H9 (cell line): ENCODE measurements around the gene PSPN. TPM values are rescaled to one million over a fixed set of nuclear protein-coding genes. Genes with fewer than 3 reads are reported as not detected.
A peak's percentile ranks its signal among the peaks of the same experiment; 100 is the strongest.

Experiments used
- DNase-seq: peaks from one replicate; pipeline ENCODE4 v3.0.0-alpha.2; 2017
- H2AFZ ChIP-seq: one replicate; pipeline ENCODE4 v1.6.1; 2013; ENCODE audit warnings: mild to moderate bottlenecking, low read length, control low read depth, moderate library complexity
- H2AK5ac ChIP-seq: 2 replicates; pipeline ENCODE4 v1.6.1; 2013; ENCODE audit warnings: low read length, control low read depth, mixed read lengths; ENCODE audit not compliant: insufficient read length
- H2BK120ac ChIP-seq: one replicate; pipeline ENCODE4 v1.6.1; 2013; ENCODE audit warnings: low read depth, mild to moderate bottlenecking, low read length, control low read depth, inconsistent platforms; ENCODE audit not compliant: poor library complexity, severe bottlenecking
- H2BK12ac ChIP-seq: 2 replicates; pipeline ENCODE4 v1.6.1; 2013; ENCODE audit warnings: low read length, control low read depth, mixed read lengths, low read depth; ENCODE audit not compliant: insufficient read length
- H2BK15ac ChIP-seq: 2 replicates; pipeline ENCODE4 v1.6.1; 2013; ENCODE audit warnings: low read depth, low read length, control low read depth
- H2BK20ac ChIP-seq: one replicate; pipeline ENCODE4 v1.6.1; 2013; ENCODE audit warnings: low read depth, mild to moderate bottlenecking, low read length, control low read depth, inconsistent platforms; ENCODE audit not compliant: poor library complexity, severe bottlenecking
- H2BK5ac ChIP-seq: 2 replicates; pipeline ENCODE4 v1.6.1; 2013; ENCODE audit warnings: low read length, control low read depth, mixed read lengths; ENCODE audit not compliant: insufficient read length
- H3K14ac ChIP-seq: 2 replicates; pipeline ENCODE4 v1.6.1; 2013; ENCODE audit warnings: low read length, control low read depth; ENCODE audit not compliant: insufficient read depth
- H3K18ac ChIP-seq: 2 replicates; pipeline ENCODE4 v1.6.1; 2013; ENCODE audit warnings: low read depth, mild to moderate bottlenecking, mixed read lengths, low read length, control low read depth; ENCODE audit not compliant: insufficient read length
- H3K23ac ChIP-seq: 2 replicates; pipeline ENCODE4 v1.6.1; 2013; ENCODE audit warnings: low read length, control low read depth, mixed read lengths, low read depth; ENCODE audit not compliant: insufficient read length
- H3K23me2 ChIP-seq: 2 replicates; pipeline ENCODE4 v1.6.1; 2013; ENCODE audit warnings: low read depth, mild to moderate bottlenecking, mixed read lengths, low read length, control low read depth; ENCODE audit not compliant: insufficient read length, poor library complexity, severe bottlenecking
- H3K27ac ChIP-seq: 2 replicates; pipeline ENCODE4 v1.5.1; 2013; ENCODE audit warnings: low read length, control low read depth, mixed read lengths, low read depth; ENCODE audit not compliant: insufficient read length
- H3K27me3 ChIP-seq: 2 replicates; pipeline ENCODE4 v1.6.1; 2013; ENCODE audit warnings: low read length, control low read depth, inconsistent platforms; ENCODE audit not compliant: insufficient read depth
- H3K4ac ChIP-seq: 2 replicates; pipeline ENCODE4 v1.6.1; 2013; ENCODE audit warnings: low read depth, mild to moderate bottlenecking, control low read depth, inconsistent platforms, low read length, moderate library complexity
- H3K4me1 ChIP-seq: 2 replicates; pipeline ENCODE4 v1.6.1; 2013; ENCODE audit warnings: low read length, control low read depth, inconsistent platforms; ENCODE audit not compliant: insufficient read depth
- H3K4me2 ChIP-seq: 2 replicates; pipeline ENCODE4 v1.6.1; 2013; ENCODE audit warnings: low read length, control low read depth, mixed read lengths; ENCODE audit not compliant: insufficient read length, insufficient read depth
- H3K56ac ChIP-seq: 2 replicates; pipeline ENCODE4 v1.6.1; 2013; ENCODE audit warnings: low read depth, mild to moderate bottlenecking, mixed read lengths, low read length, control low read depth; ENCODE audit not compliant: insufficient read length
- H3K79me1 ChIP-seq: 2 replicates; pipeline ENCODE4 v1.6.1; 2013; ENCODE audit warnings: low read depth, mild to moderate bottlenecking, moderate library complexity, low read length, control low read depth, inconsistent platforms; ENCODE audit not compliant: insufficient read depth, poor library complexity, severe bottlenecking
- H3K79me2 ChIP-seq: 2 replicates; pipeline ENCODE4 v1.6.1; 2013; ENCODE audit warnings: low read length, control low read depth, inconsistent platforms; ENCODE audit not compliant: insufficient read depth
- H3K9ac ChIP-seq: 2 replicates; pipeline ENCODE4 v1.6.1; 2013; ENCODE audit warnings: low read length, control low read depth, mixed read lengths; ENCODE audit not compliant: insufficient read length; ENCODE audit errors: extremely low read depth
- H3K9me3 ChIP-seq: one replicate; pipeline ENCODE4 v1.6.1; 2013; ENCODE audit warnings: low read depth, low read length, inconsistent platforms; ENCODE audit not compliant: control insufficient read depth
- H3T11ph ChIP-seq: one replicate; pipeline ENCODE4 v1.6.1; 2013; ENCODE audit warnings: mild to moderate bottlenecking, low read length, control low read depth, inconsistent platforms
- H4K20me1 ChIP-seq: one replicate; pipeline ENCODE4 v1.6.1; 2013; ENCODE audit not compliant: control insufficient read depth, insufficient read length, insufficient read depth
- H4K5ac ChIP-seq: 2 replicates; pipeline ENCODE4 v1.6.1; 2013; ENCODE audit warnings: low read depth, mild to moderate bottlenecking, mixed read lengths, low read length, control low read depth; ENCODE audit not compliant: insufficient read length
- H4K8ac ChIP-seq: replicated peaks from 2 replicates; pipeline ENCODE4 v1.6.1; 2013; ENCODE audit warnings: low read length, control low read depth, mixed read lengths, low read depth; ENCODE audit not compliant: insufficient read length
- H4K91ac ChIP-seq: 2 replicates; pipeline ENCODE4 v1.6.1; 2013; ENCODE audit warnings: low read depth, mild to moderate bottlenecking, moderate library complexity, mixed read lengths, low read length, control low read depth; ENCODE audit not compliant: insufficient read length
- H3K27ac Mint-ChIP-seq, 3 experiments: 2 replicates in 2 of 3; 3 replicates in 1 of 3; pipeline ENCODE4 v1.8.0; 2020 to 2021; ENCODE audit warnings: mixed read lengths in 3 of 3, mild to moderate bottlenecking in 1 of 3, moderate library complexity in 1 of 3
- H3K27me3 Mint-ChIP-seq: 2 replicates; pipeline ENCODE4 v1.8.0; 2021; ENCODE audit warnings: low read depth, mild to moderate bottlenecking, moderate library complexity, mixed read lengths
- H3K36me3 Mint-ChIP-seq, 3 experiments: 2 replicates in 2 of 3; 3 replicates in 1 of 3; pipeline ENCODE4 v1.8.0; 2020 to 2021; ENCODE audit warnings: low read depth in 3 of 3, mixed read lengths in 3 of 3; ENCODE audit not compliant: insufficient read depth in 1 of 3
- H3K4me1 Mint-ChIP-seq, 2 experiments: 2 replicates each; pipeline ENCODE4 v1.8.0; 2020; ENCODE audit warnings: mixed read lengths in 2 of 2
- H3K4me3 Mint-ChIP-seq, 2 experiments: 2 replicates in 1 of 2; 3 replicates in 1 of 2; pipeline ENCODE4 v1.8.0; 2020 to 2021; ENCODE audit warnings: mild to moderate bottlenecking in 2 of 2, mixed read lengths in 2 of 2, moderate library complexity in 1 of 2
- H3K9me3 Mint-ChIP-seq, 2 experiments: 2 replicates in 1 of 2; 3 replicates in 1 of 2; pipeline ENCODE4 v1.8.0; 2020; ENCODE audit warnings: mild to moderate bottlenecking in 2 of 2, mixed read lengths in 2 of 2, moderate library complexity in 1 of 2
- CTCF ChIP-seq: fragments of 200-600 bp; sonication (generic); conservative IDR thresholded peaks from 3 replicates; pipeline ENCODE4 v1.8.0; 2021; ENCODE audit warnings: antibody characterized with exemption, mild to moderate bottlenecking
- WGBS: extraction: QIAGEN DNeasy Blood & Tissue Kit; methylation state at CpG from one replicate; pipeline ENCODE4 v1.1.7; 2013; ENCODE audit warnings: missing lambda C conversion rate, low lambda C conversion rate, mixed read lengths; ENCODE audit not compliant: insufficient read length; ENCODE audit errors: extremely low coverage; 5-methylcytosine and 5-hydroxymethylcytosine counted together
- total RNA-seq: library from RNA; stranded (reverse); gene quantifications from 2 replicates; pipeline ENCODE4 v1.2.1, GENCODE V29; 2021

PSPN gene
- total RNA-seq, 1 experiment from 2014 or later = 2.1 TPM

GRCh38 chr19:6424195-6424938, 48.6 kb upstream of the PSPN start, which contains the start of gene KHSRP:
KHSRP (minus strand) TSS chr19:6424811; CDS start chr19:6424701, 110 bp downstream.
- H3K36me3 Mint-ChIP-seq = peaks cover 25 to 50% (median 43%) of the 10 kb centered on the region in 3 experiments

More at GRCh38 chr19:6424195-6424938, 48.6 kb upstream of the PSPN start, which contains the start of gene KHSRP:
- Histone ChIP-seq H2AK5ac (no peak within 1 kb of the TSS), H4K5ac (no peak within 1 kb of the TSS), H4K20me1 (no peaks in the 10 kb centered on the region), H3K27me3 (no peaks in the 10 kb centered on the region), H3T11ph (no peak within 1 kb of the TSS), H3K14ac (no peak within 1 kb of the TSS), H3K18ac (peak within 1 kb of the TSS; percentile 60), H3K23ac (no peak within 1 kb of the TSS), H3K79me2 (peaks cover 44% of the 10 kb centered on the region), H3K4ac (no peak within 1 kb of the TSS), H2BK15ac (no peak within 1 kb of the TSS), H2BK5ac (no peak within 1 kb of the TSS), H3K79me1 (peaks cover 3% of the 10 kb centered on the region), H4K8ac (no peak within 1 kb of the TSS), H3K9ac (peak within 1 kb of the TSS; percentile 64), H2BK120ac (no peak within 1 kb of the TSS), H3K4me1 (no peaks in the 10 kb centered on the region), H2BK12ac (no peak within 1 kb of the TSS), H3K4me2 (peak within 1 kb of the TSS; percentile 78), H2AFZ (no peak within 1 kb of the TSS), H3K23me2 (peaks cover 4% of the 10 kb centered on the region), H4K91ac (no peak within 1 kb of the TSS), H3K27ac (no peak within 1 kb of the TSS), H2BK20ac (no peak within 1 kb of the TSS), H3K9me3 (no peaks in the 10 kb centered on the region), H3K56ac (no peak within 1 kb of the TSS)
- Mint-ChIP-seq H3K27ac (peak within 1 kb of the TSS; percentile 73 to 93 (median 91)), H3K27me3 (peaks cover 5% of the 10 kb centered on the region), H3K4me3 (peak within 1 kb of the TSS; percentile 92 to 93), H3K9me3 (peaks cover 6 to 8% of the 10 kb centered on the region in 2 experiments), H3K4me1 (peaks cover 10 to 15% of the 10 kb centered on the region in 2 experiments)
- no CpG with 5 or more reads among the region's 114 CpGs for WGBS
- DNase-seq = no peak
- TF ChIP-seq CTCF = no peak
